Glomerular endothelial cell (primary cell): ENCODE measurements around the gene SRSF9. TPM values are rescaled to one million over a fixed set of nuclear protein-coding genes. Genes with fewer than 3 reads are reported as not detected.

ENCODE experiments used
- DNase-seq: peaks from one replicate; pipeline ENCODE4 v3.0.0-alpha.2; 2011; ENCODE audit warnings: low read depth, low spot score; ENCODE audit errors: extremely low read depth
- total RNA-seq: library from RNA; depleted of rRNA; stranded (reverse); fragments of >200 nt; gene quantifications from 2 replicates; pipeline ENCODE4 v1.2.3, GENCODE V29; 2015

The SRSF9 gene
- total RNA-seq, 1 donor from 2014 or later: 104 TPM

DNA sequence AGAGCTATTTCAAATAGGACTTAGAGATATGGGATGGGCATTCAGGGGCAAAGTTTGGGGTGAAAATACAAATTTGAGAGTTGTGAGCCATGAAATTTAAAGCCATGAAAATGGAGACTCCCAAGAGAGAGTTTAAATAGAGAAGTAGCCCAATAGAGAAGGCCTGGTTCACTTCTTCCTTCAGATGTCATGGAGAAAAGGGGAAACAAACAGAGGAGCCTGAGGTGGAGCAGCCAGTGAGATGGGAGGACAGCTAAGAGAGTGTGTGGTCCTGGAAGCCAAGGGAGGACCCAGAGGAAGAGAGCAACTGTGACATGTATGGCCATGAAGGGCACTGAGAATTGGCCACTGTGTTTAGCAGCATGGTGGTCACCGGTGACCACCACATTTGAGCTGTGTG is 14.1 kb upstream of the SRSF9 start:
- no peak for DNase-seq

DNA sequence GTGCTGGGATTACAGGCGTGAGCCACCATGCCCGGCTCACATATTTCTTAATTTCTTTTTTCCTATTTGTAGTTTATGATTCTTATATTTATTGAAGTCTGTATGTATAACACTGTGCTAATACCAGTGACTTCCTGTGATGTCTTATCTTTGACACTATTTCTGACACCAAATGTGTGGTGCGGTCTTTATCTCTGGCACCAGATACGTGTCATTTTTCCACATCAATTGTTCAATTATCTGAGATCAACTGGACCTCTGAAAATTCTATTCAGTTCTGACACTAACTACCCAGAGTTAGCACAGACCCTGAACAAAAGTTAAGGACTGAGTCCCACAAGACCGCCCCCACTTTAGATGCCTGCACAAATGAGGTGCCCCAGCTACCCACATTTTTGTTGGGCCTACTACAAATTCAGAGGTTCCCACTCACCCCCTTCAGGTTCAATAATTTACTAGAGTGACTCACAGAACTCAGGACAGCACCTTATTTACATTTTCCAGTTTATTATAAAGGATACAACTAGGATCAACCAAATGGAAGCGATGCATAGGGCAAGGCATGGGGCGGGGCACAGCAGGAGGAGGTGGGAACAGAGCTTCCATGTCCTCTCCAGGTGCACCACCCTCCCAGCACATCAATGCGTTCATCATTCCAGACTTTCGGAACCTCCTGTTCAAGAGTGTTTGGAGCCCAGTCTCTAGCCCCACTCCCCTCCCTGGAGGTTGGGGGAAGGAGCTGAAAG is 11.6 kb upstream of the SRSF9 start:
- no peak for DNase-seq

DNA sequence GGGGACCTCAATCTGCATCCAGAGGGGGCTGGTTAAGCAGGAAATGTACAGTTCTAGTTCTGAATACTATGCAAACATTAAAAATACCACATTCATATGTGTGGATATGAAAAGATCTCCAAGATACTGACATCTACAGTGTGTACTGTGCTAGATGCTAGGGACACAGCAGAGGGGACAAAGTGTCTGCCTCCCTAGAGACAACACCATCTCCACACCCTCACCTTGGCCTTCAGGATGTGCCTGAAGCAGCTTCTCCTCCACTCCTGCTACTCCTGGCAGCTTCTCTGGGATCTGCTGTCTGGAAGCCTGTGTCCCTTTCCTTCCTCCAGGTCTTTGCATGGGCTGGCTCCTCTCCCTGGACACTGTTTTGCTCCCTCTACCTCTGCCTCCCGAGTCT is 10.7 kb upstream of the SRSF9 start:
- no peak for DNase-seq

DNA sequence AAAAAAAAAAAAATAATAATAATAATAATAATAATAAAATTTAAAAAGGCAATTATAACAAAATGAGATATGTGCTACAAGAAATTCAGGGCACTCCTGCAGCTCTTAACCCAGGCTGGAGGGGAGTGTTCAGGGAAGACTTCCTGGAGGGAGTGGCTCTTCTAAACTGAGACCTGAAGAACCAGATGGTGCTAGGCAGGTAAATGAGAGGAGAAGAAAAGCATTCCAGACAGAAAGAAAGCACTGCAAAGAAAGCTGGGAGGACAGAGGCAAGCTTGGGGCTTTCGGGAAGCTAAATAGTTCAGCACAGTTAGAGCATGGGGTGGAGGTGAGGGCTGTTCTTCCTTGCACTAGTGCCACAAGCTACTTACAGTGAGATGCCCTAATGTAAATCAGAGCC is 9.9 kb upstream of the SRSF9 start:
- no peak for DNase-seq

DNA sequence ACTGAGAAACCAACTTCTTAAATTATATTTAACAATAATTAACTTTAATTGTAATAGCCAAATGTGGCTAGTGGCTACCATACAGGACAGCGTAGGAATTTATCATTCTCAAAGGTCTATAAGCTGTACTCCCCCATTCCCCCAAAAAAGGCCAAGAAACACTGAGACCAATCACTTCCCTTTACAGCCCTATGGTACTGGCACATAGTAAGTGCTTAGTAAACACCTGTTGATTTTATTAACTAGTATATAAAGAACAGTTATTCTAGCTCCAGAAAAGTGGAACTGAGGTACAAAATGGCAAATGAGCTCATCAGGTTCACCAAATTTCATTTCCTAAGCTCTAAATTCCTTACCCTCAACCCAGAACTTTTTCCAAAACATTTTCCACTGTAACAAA is 6.1 kb upstream of the SRSF9 start:
- DNase-seq: no peak

DNA sequence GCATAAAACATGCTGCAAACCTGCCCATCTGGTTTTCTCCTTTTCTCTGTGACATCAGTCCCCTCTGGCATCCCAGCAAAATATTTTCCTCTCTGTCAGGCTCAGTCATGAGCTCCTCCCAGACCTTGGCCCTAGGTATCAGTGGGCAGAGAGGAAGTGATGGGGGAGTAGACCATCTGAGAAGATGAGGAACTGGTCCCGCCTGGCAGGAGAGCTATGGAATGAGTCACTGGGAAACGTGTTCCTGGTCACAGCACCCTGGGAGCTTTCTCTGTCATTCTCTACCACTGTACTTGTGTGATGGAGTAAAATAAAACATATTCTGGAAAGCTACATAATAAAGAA is 5.0 kb upstream of the SRSF9 start:
- DNase-seq: no peak

DNA sequence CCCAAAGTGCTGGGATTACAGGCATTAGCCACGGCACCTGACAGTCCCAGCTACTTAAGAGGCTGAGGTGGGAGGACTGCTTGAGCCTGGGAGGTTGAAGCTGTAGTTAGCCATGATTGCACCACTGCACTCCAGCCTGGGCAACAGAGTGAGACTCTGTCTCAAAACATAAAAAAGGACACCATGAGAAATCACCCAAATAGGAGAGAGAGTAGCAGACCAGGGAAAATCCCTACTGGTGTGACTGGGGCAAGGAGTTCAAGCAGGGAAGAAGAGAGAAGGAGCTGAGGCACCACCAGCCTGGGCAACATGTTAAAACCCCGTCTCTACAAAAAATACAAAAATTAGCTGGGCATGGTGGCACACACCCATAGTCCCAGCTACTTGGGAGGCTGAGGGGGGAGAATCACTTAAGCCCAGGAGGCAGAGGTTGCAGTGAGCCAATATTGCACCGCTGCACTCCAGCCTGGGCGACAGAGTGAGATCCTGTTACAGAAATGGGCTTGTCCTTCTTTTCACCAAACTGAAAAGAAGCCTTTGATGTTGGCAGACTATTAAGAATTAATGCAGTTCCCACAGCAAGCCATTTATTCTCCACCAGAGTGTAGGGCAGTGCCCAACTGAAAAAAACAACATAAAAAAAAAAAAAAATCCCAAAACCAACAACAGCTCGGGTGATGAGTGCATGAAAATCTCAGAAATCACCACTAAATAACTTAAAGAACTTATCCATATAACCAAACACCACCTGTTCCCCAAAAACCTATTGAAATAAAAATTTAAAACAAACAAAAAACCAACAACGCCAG is 4.5 kb upstream of the SRSF9 start:
- DNase-seq: no peak

DNA sequence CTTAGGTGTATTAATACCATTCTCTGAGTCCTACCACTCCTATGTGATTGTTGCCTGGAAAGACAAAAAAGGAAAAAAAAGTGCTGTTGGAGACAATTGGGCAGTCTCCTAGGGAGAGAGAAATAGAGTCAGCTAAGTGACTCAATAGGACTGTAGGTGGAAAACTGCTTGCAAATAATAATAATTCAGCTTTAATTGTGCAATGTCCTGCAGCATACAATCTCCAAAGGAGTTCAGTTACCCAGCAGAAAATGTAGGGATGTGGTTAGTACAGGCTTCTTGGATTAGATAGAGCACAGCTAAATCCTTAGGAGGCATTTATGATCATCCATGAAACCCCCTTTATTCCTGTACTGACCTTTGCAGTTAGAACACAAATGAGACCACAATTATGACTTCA is 3.0 kb upstream of the SRSF9 start:
- DNase-seq: no peak

DNA sequence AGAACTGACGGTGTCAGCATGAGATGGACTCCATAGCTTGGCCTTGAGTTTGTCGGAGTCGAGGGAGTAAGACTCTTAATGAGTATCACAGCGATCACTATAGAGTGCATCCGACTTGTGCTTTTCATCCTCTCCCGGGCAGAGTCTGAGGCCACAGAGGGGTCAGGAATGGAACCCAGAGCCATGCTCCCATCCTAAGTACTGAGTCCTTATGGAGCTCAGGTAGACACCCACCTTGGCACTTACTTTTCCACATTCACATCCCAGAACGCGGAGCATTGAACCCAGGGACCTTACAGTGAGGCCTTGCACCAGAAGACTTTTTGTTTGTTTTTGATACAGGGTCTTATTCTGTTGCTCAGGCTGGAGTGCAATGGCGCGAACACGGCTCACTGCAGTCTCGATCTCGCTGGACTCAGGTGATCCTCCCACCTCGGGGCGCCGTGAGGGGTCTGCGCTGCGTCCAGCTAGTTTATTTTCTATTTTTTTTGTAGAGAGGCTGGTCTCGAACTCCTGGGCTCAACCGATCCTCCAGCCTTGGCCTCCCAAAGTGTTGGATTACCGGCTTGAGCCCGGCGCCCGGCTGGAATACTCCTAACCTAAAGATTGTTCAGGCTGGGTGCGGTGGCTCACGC is 719 bp upstream of the SRSF9 start:
- DNase-seq: no peak

DNA sequence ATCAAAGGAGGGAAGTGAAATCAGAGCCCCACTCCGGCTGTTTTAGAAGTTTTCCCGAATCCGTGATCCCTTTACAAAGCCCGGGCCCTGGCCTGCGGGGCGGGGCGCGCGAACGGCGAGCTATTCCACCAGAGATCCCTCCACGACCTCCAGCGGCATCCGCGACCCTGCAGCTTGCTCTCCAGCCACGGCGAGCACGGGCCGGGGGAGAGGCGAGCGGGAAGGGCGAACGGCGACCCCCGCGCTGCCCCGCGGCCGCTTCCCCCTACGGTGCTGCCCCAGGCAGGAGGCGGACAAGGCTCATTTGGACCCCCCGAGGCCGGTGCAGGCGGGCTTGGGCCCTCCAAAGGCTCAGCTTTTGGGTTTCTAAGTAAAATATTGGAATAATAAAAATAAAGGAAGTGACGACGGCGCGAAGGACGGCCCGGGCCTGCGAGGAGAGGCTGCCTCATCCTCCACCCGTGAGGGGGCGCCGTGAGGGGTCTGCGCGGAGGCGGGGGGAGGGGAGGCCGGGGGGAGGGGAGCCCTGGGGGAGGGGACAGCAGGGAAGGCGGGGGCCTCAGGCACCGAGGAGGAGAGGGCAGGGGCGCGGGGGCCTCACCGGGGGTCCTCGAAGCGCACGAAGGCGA is 613 bp downstream of the SRSF9 start:
- DNase-seq: no peak

DNA sequence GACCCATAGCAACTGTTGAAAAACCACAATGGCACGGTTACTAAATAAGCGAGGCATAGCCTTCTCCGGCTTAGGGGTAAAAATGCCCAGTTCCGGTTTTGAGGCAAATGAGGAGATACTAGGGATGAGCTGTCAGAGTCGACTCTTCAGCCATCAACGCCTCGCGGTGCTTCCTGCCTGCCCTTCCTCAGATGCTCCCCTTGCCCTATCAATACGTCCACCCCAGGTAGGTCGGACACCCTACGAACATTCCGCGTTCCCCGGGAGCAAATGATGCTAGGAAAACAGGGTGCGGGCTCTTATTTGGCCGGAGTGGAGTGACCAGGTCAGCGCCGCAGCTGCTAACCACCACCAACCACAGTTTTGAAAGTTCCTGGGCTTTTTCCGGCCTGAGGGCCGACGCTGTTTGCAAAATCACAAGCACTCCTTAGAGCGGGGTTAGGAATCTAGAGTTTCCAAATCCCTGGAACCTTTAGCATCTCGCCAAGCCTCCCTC is 1.2 kb downstream of the SRSF9 start:
- DNase-seq: no peak

DNA sequence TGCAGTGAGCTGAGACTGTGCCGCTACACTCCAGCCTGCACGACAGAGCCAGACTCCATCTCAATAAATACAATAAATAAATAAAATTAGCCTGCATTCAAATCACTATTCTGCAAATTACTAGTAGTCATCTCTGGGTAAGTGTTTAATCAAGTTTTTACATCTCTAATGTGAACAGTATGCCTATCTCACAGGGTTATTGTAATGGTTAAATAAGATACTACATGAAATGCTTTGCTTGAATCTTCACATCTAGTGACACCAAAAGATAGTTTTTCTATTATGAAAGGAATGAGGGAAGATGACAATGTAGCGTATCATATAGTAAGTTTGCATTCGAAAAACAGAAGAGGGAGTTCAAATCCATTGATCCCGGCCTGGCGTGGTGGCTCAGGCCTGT is 2.1 kb downstream of the SRSF9 start:
- no peak for DNase-seq

DNA sequence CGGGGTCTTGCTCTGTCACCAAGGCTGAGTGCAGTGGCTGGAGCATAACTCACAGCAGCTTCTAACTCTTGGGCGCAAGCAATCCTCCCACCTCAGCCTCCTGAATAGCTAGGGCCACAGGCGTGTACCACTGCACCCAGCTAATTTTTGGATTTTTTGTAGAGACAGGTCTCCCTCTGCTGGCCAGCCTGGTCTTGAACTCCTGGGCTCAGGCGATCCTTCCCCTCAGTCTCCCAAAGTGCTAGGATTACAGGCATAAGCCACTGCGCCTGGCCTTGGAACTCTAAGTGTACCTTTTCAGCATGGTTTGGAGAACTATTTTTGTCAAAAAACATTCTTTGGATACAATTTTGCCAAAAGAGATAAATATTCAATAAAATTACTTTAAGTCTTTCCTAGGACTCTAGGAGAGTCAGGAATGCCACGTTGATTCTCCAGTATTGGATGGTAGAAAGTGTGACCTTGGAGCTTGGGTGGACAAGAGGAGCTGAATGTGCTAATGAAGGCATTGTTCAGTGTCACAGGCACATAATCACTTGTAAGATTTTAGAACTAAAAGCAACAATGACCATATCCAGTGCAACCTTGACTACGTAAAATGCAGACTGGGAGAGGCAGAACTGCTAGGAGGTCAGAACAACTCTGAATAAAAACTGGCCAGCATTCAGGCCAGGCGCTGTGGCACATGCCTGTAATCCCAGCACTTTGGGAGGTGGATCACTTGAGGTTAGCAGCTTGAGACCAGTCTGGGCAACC is 2.8 kb downstream of the SRSF9 start:
- DNase-seq: no peak

DNA sequence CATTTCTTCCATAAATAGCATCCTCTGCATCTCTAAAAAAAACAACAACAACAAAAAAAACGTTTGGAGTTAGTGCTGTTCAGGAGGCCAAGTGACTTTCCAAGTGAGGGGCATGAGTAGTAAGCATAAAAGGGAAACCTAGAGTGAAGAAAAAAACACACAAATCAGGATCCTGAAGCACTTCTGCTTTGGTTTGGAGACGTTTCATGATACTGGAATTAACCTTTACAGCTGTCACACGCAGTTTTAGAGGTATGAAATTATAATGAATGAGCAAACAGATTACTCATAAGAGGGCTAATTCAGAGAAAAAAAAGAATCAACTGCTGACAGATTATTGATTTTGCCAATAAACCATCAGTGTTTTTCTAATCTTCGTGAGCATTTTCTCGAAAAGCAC is 3.8 kb downstream of the SRSF9 start:
- DNase-seq: no peak

DNA sequence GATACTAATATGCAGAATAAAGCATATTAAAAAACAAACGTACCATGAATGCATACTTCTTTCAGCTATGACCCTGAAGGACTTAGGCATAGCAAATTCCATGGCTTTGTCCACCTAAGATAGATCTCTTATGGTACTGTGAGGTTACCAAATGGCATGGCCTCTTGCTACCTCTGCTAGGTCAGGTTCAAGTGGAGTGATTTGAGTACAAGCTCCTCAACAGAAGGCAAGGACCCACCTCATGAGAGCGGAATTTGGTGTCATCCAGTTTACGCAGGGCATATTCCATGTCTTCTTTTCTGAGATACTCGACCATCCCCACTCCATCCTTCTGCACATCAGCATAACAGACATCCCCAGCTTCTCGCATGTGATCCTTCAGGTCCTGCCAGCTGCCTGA is 5.8 kb downstream of the SRSF9 start:
- no peak for DNase-seq

DNA sequence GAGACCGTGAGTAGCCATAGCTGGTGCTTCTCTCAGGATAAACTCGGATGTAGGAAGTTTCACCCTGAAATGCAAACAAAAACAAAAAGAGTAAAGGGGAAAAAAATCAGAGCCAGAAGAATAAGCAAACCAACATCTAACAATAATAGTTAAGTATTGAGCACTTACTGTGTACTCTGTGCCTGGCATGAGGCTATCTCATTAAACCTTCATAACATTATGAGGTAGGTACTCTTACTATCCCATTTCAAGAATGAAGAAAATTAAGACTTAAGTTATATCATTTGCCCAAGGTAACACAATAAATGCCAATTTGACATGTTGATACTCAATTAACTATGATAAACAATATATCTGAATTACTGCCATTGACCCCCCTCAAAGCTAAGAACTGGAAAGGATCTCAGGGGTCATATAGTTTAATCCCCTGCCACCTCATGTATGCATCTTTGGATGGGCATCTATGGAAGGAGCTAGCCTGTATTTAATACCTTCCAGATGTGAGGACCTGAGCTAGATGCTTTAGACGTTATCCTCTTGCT is 7.4 kb downstream of the SRSF9 start:
- DNase-seq: no peak

DNA sequence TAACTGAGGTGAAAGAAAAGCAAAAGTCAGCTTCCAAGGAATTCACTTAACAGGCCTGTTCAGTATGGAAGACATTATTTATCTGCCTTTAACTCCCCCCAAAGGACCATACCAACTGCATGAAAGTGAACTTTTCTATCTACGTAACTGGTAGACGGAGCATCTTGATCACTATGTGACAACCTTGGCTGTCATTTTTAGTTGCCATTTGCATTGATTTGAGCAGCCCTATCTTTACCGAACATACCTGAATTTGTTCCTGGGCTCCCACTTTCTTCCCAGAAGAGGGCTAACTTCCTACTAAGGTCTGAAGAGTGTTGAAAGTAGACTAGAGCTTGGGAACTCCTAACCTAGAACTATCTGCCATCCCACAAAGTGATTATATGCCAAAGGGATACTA is 9.4 kb downstream of the SRSF9 start:
- no peak for DNase-seq

DNA sequence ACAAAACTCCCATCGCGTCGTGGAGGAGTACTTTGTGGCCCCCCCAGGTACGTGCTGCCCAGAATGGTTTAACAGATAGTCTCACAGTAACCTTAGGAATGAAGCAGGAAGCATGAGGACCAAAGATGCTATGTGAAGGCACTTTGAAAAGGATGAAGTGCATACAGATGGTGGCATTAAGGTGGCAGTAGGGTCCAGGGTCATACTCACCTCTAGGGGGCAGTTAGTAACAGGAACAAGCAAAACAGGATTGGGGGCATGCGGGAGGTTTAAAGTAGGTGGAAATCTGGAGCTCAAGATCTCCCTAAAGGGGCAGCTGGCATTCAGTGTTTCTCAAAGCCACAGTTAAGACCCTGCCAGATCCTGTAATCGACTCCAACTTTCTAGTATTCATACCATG is 12.4 kb downstream of the SRSF9 start:
- no peak for DNase-seq

DNA sequence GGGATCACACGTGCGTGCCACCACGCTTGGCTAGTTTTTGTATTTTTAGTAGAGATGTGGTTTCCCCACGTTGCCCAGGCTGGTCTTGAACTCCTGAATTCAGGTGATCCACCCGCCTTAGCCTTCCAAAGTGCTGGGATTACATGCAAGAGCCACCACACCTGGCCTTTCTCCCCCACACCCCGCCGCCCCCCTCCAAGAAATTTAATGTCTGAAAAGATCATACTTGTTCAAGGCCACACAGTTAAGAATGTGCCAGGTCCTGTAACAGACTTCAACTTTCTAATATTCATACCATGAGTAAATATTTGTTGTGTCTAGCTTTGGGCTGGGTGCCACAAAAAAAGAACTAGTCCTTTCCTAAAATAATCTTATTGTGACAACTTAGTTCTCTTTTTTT is 14.2 kb downstream of the SRSF9 start:
- DNase-seq: no peak

DNA sequence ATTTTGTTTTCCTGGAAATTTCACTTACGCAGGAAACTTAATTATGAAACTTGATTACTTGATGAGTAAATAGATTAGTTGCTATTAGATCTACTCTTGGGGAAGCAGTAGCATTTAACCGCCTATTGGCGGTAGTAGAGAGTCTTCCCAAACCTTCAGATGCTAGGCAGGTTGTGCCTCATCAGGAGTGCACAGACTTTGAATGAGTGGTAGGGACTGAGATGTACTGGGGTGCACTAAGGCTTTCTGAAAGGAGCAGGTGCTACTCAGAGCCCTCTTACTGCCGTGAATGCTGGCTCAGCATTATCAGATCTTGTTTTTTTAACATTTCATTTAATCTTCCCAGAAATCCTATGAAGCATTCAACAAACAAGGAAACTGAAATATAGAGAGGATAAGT is 15.6 kb downstream of the SRSF9 start:
- no peak for DNase-seq
